Stimulated activated CD8-positive, alpha-beta memory T cell treated with anti-CD3 and anti-CD28 coated beads, Interleukin-15, amount 100 ng/mL, for 1 hour (primary cell): Measurements from ENCODE around the gene EIF1AD.

Experiments
- DNase-seq: peaks from one replicate; pipeline ENCODE4 v3.0.0-alpha.2; 2020; ENCODE audit warnings: low read depth

Gene EIF1AD

GRCh38 chr11:66004186-66004585 is 2.2 kb upstream of the EIF1AD start:
- DNase-seq: no peak

- DNase-seq: no peak
Measured at GRCh38 chr11:66003291-66003690, 1.3 kb upstream of the EIF1AD start.

GRCh38 chr11:66002648-66003225 is 780 bp upstream of the EIF1AD start:
- DNase-seq: no peak

GRCh38 chr11:65997286-65997685 is 4.7 kb downstream of the EIF1AD start:
- no peak for DNase-seq

GRCh38 chr11:65992056-65992455 is 9.9 kb downstream of the EIF1AD start:
- DNase-seq: no peak

GRCh38 chr11:65988791-65989592 is 13.0 kb downstream of the EIF1AD start:
- DNase-seq: peak; percentile 83

GRCh38 chr11:65987336-65987735 is 14.6 kb downstream of the EIF1AD start:
- DNase-seq: no peak

GRCh38 chr11:65983589-65983987 is 18.4 kb downstream of the EIF1AD start:
- no peak for DNase-seq

- no peak for DNase-seq
Measured at GRCh38 chr11:65982824-65983588, 19.0 kb downstream of the EIF1AD start.

- DNase-seq: no peak
Measured at GRCh38 chr11:65981972-65982823, 19.8 kb downstream of the EIF1AD start.

GRCh38 chr11:65981101-65981740 is 20.7 kb downstream of the EIF1AD start:
- no peak for DNase-seq

- no peak for DNase-seq
Measured at GRCh38 chr11:65979261-65979759, 22.6 kb downstream of the EIF1AD start.

GRCh38 chr11:65978391-65979238 is 23.3 kb downstream of the EIF1AD start:
- no peak for DNase-seq

GRCh38 chr11:65977621-65978390 is 24.2 kb downstream of the EIF1AD start:
- no peak for DNase-seq

- no peak for DNase-seq
Measured at GRCh38 chr11:65976216-65977176, 25.5 kb downstream of the EIF1AD start.

- no peak for DNase-seq
Measured at GRCh38 chr11:65975771-65976170, 26.2 kb downstream of the EIF1AD start.

- no peak for DNase-seq
Measured at GRCh38 chr11:65973439-65974110, 28.4 kb downstream of the EIF1AD start.

GRCh38 chr11:65972116-65972515 is 29.8 kb downstream of the EIF1AD start:
- no peak for DNase-seq
